Mesothelial cell of epicardium (in vitro differentiated cells): ENCODE data around the gene MGAT5B. TPM values are rescaled to one million over a fixed set of nuclear protein-coding genes. Genes with fewer than 3 reads are reported as not detected.

ENCODE experiments used
- DNase-seq, 2 experiments: peaks; one replicate each; pipeline ENCODE4 v3.0.0; 2021; ENCODE audit warnings: low spot score in 2 of 2; ENCODE audit not compliant: unreplicated experiment in 2 of 2
- H3K27ac Mint-ChIP-seq: 2 replicates; pipeline ENCODE4 v1.8.0; 2021; ENCODE audit warnings: mixed read lengths
- H3K27me3 Mint-ChIP-seq: 2 replicates; pipeline ENCODE4 v1.8.0; 2021; ENCODE audit warnings: low read depth, mixed read lengths
- H3K36me3 Mint-ChIP-seq: 2 replicates; pipeline ENCODE4 v1.8.0; 2021; ENCODE audit warnings: mixed read lengths
- H3K4me1 Mint-ChIP-seq: 2 replicates; pipeline ENCODE4 v1.8.0; 2021; ENCODE audit warnings: mixed read lengths
- H3K4me3 Mint-ChIP-seq: 2 replicates; pipeline ENCODE4 v1.8.0; 2021; ENCODE audit warnings: mild to moderate bottlenecking, moderate library complexity, mixed read lengths
- H3K9me3 Mint-ChIP-seq: 2 replicates; pipeline ENCODE4 v1.8.0; 2021; ENCODE audit warnings: mixed read lengths
- total RNA-seq: library from RNA; stranded (reverse); gene quantifications from 3 replicates; pipeline ENCODE4 v1.2.1, GENCODE V29; 2021
- TF ChIP-seq, protein P1 (sequence below): fragments of 200-600 bp; sonication (generic); IDR thresholded peaks from one replicate; pipeline ENCODE4 v1.5.0; 2021; ENCODE audit warnings: antibody characterized with exemption; ENCODE audit not compliant: unreplicated experiment

Gene MGAT5B
- total RNA-seq, 1 donor from 2014 or later = 0.78 TPM

DNA sequence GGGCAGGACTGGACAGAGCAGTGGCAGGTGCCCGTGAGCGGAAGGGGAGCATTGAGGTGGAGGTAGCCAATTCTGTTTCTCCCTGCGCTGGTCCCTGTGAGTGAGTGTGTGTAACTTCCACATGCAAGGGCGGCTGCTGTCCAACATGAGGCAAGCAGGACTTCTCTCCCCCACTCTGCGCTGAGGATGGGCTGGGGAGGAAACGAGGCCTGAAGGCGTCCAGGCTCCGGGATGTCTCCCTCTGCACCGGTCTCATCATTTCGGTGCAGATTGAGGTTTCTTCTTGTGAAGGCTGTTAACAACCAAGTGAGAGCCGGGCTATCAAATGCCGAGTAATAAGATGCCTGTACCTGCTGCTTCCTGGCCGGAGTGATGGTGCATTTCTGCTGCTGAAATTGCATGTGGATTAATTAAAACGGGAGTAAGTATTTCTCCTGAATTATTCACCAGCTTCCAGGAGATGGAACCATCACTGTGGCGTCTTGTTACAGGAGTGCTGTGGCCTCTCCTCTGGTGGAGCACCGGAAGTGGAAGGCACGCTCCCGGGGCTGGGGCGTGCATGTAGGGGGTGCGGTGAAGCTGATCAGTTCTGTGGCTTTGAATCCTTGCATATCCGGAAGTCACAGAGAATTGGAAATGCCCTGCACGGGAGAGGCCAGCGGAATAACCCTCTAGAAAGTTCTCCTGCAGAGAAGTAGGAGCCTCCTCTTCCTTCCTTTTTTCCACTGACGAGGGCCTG lies 41.7 kb upstream of the MGAT5B start:
- no peak for DNase-seq
- TF ChIP-seq, protein P1, sequence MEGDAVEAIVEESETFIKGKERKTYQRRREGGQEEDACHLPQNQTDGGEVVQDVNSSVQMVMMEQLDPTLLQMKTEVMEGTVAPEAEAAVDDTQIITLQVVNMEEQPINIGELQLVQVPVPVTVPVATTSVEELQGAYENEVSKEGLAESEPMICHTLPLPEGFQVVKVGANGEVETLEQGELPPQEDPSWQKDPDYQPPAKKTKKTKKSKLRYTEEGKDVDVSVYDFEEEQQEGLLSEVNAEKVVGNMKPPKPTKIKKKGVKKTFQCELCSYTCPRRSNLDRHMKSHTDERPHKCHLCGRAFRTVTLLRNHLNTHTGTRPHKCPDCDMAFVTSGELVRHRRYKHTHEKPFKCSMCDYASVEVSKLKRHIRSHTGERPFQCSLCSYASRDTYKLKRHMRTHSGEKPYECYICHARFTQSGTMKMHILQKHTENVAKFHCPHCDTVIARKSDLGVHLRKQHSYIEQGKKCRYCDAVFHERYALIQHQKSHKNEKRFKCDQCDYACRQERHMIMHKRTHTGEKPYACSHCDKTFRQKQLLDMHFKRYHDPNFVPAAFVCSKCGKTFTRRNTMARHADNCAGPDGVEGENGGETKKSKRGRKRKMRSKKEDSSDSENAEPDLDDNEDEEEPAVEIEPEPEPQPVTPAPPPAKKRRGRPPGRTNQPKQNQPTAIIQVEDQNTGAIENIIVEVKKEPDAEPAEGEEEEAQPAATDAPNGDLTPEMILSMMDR = no peak
- H3K36me3 Mint-ChIP-seq = no peaks in the 10 kb centered on the region
- H3K4me1 Mint-ChIP-seq = no peaks in the 10 kb centered on the region
- no peak overlapping the region for H3K27ac Mint-ChIP-seq
- peaks cover 15% of the 10 kb centered on the region for H3K27me3 Mint-ChIP-seq
- H3K9me3 Mint-ChIP-seq = no peaks in the 10 kb centered on the region
- no peak overlapping the region for H3K4me3 Mint-ChIP-seq

DNA sequence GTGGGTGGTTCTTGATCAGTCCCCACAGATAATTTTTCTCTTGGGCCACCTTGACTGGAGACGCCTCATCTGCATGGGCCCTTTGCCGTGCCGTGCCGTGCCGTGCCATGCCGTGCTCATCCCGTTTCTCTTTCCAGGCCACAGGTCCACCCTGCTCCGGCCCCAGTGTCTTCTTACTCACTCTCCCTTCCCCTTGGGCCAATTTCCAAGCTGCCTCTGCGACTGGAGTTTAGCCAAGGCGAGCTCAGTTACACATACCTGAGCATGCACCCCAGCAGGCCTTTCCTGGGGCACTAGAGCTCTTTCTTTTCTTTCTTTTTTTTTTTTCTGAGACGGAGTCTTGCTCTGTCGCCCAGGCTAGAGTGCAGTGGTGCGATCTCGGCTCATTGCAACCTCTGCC lies 40.5 kb upstream of the MGAT5B start:
- DNase-seq = no peak
- TF ChIP-seq, protein P1 = no peak
- no peaks in the 10 kb centered on the region for H3K4me1 Mint-ChIP-seq
- peaks cover 15% of the 10 kb centered on the region for H3K27me3 Mint-ChIP-seq
- no peaks in the 10 kb centered on the region for H3K9me3 Mint-ChIP-seq
- no peaks in the 10 kb centered on the region for H3K36me3 Mint-ChIP-seq
- H3K27ac Mint-ChIP-seq = no peak overlapping the region
- no peak overlapping the region for H3K4me3 Mint-ChIP-seq

DNA sequence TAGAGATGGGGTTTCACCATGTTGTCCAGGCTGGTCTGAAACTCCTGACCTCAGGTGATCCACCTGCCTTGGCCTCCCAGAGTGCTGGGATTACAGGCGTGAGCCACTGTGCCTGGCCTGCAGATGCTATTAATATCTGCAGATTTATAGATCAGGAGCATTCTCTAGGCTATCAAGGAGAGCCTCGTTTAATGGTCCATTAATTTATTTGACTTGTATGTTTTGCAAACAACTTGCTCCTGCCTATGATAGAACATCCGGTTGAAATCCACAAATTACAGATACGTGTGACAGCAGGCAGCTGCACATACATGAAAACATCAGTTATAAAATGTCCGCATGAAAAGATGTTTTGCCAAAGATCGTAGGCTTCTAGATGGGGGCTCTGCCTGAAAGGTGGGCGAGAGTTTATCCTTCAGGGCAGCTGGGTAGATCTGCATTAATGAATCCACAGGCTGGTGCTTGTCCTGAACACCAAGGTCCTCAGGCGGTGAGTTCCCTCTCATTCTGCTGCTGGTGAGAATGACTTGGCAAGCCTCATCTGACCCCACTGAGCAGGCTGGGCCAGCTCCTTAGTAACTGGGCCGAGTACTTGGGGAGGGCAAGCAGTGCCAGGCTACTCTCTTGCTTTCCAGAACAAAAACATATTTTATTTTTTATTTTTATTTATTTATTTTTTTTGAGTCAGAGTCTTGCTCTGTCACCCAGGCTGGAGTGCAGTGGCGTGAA lies 37.1 kb upstream of the MGAT5B start:
- TF ChIP-seq, protein P1 = no peak
- no peaks in the 10 kb centered on the region for H3K36me3 Mint-ChIP-seq

DNA sequence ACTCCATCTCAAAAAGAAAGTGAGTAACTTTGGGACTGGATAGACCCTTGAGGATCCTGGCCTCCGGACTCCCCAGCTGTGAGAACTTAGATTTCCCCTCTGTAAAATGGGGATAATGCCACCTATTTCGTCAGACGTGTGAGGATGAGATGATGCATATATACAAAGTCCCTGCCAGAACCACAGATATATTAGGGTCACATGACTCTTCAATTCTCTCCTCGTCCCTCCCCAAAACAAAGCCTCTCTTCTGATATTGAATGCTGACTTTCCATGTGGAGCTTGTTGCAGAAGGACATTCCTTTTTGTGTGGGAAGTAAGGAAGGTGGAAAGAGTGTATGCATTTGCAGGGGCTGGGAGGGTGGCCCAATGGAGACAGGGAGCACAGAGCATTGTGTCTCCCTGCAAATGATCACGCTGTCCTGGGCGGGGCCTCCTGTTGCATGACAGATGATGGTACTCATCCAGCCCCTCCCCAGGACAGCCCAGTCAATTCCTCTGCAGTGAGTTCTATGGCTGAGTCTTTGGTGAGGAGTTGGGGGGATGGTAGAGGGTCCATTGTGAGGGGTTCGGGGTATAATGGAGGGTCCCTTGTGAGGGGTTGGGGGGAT lies 35.1 kb upstream of the MGAT5B start:
- no peaks in the 10 kb centered on the region for H3K4me1 Mint-ChIP-seq
- DNase-seq = no peak
- H3K27ac Mint-ChIP-seq = no peak overlapping the region
- TF ChIP-seq, protein P1 = no peak
- no peak overlapping the region for H3K4me3 Mint-ChIP-seq
- peaks cover 16% of the 10 kb centered on the region for H3K27me3 Mint-ChIP-seq
- H3K36me3 Mint-ChIP-seq = no peaks in the 10 kb centered on the region
- H3K9me3 Mint-ChIP-seq = no peaks in the 10 kb centered on the region

More for the DNA sequence above, 37.1 kb upstream of the MGAT5B start:
- no peaks in the 10 kb centered on the region for H3K4me1 Mint-ChIP-seq
- no peak for DNase-seq
- peaks cover 18% of the 10 kb centered on the region for H3K27me3 Mint-ChIP-seq
- H3K27ac Mint-ChIP-seq = no peak overlapping the region
- no peaks in the 10 kb centered on the region for H3K9me3 Mint-ChIP-seq
- no peak overlapping the region for H3K4me3 Mint-ChIP-seq

DNA sequence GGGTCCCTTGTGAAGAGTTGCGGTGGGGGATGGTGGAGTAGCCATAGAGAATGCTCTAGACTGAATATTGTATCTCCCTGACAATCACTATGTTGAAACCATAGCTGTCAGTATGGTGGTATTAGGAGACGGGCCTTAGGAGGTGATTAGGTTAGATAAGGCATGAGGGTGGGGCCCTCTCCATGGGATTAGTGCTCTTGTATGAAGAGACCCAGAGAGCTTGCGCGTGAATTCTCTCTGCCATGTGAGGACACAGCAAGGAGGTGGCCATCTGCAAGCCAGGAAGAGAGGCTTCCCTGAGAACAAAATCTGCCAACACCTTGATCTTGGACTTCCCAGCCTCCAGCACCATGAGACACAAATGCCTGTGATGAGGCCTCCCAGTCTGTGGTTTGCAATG lies 34.5 kb upstream of the MGAT5B start:
- H3K4me1 Mint-ChIP-seq = no peaks in the 10 kb centered on the region
- H3K9me3 Mint-ChIP-seq = no peaks in the 10 kb centered on the region
- peaks cover 14% of the 10 kb centered on the region for H3K27me3 Mint-ChIP-seq
- H3K4me3 Mint-ChIP-seq = no peak overlapping the region
- TF ChIP-seq, protein P1 = no peak
- no peak for DNase-seq
- no peaks in the 10 kb centered on the region for H3K36me3 Mint-ChIP-seq
- no peak overlapping the region for H3K27ac Mint-ChIP-seq
